Stimulated activated CD4-positive, alpha-beta T cell treated with anti-CD3 and anti-CD28 coated beads, Interleukin-15, amount 100 ng/mL, for 48 hours (primary cell): ENCODE results near the gene BOLA2B.
A peak's percentile ranks its signal among the peaks of the same experiment; 100 is the strongest.
"Not testable (repeated sequence)": the region's sequence is repeated elsewhere in the genome, so short reads cannot be mapped to it uniquely, and the experiment has no call there.

Experiments used
- DNase-seq, 2 donors: peaks; one replicate each; pipeline ENCODE4 v3.0.0-alpha.2; 2020; ENCODE audit warnings: low read depth in 2 of 2

BOLA2B gene

GRCh38 chr16:30184096-30184890 is 9.2 kb downstream of the BOLA2B start:
- DNase-seq = peak; percentile 51 to 58

GRCh38 chr16:30183233-30184095 is 10.0 kb downstream of the BOLA2B start, which contains the start of gene CORO1A:
TSS of gene CORO1A (plus strand) at chr16:30183602. CDS start at chr16:30185210, 1,608 bp downstream.
- peak; percentile 79 to 82 for DNase-seq

GRCh38 chr16:30180741-30181140 is 12.7 kb downstream of the BOLA2B start:
- no peak for DNase-seq

GRCh38 chr16:30179931-30180330 is 13.5 kb downstream of the BOLA2B start:
- no peak for DNase-seq

- DNase-seq = no peak
Observed at GRCh38 chr16:30179195-30179594, 14.3 kb downstream of the BOLA2B start.

GRCh38 chr16:30176876-30177275 is 16.6 kb downstream of the BOLA2B start:
- DNase-seq = not testable (repeated sequence)

GRCh38 chr16:30173054-30173453 is 20.4 kb downstream of the BOLA2B start:
- DNase-seq = no peak

- not testable (repeated sequence) for DNase-seq
Observed at GRCh38 chr16:30170145-30170544, 23.3 kb downstream of the BOLA2B start.

GRCh38 chr16:30169416-30169815 is 24.1 kb downstream of the BOLA2B start:
- DNase-seq = not testable (repeated sequence)

- DNase-seq = not testable (repeated sequence)
Observed at GRCh38 chr16:30168746-30169145, 24.7 kb downstream of the BOLA2B start.

GRCh38 chr16:30166202-30166902 is 27.1 kb downstream of the BOLA2B start:
- DNase-seq = no peak

GRCh38 chr16:30163538-30163937 is 29.9 kb downstream of the BOLA2B start:
- no peak for DNase-seq

GRCh38 chr16:30157214-30157613 is 36.3 kb downstream of the BOLA2B start:
- DNase-seq = no peak

- DNase-seq = no peak
Observed at GRCh38 chr16:30155188-30155587, 38.3 kb downstream of the BOLA2B start.

GRCh38 chr16:30152517-30152916 is 40.9 kb downstream of the BOLA2B start:
- no peak for DNase-seq

- no peak for DNase-seq
Observed at GRCh38 chr16:30151091-30151490, 42.4 kb downstream of the BOLA2B start.

- no peak for DNase-seq
Observed at GRCh38 chr16:30149250-30149930, 44.1 kb downstream of the BOLA2B start.

GRCh38 chr16:30147843-30148510 is 45.5 kb downstream of the BOLA2B start:
- DNase-seq = no peak

- no peak for DNase-seq
Observed at GRCh38 chr16:30145657-30146056, 47.8 kb downstream of the BOLA2B start.

GRCh38 chr16:30144917-30145316 is 48.5 kb downstream of the BOLA2B start:
- DNase-seq = no peak

GRCh38 chr16:30144017-30144416 is 49.4 kb downstream of the BOLA2B start:
- no peak for DNase-seq
